Activated T-cell treated with anti-CD3 and anti-CD28 coated beads for 1 hour (primary cell): ENCODE measurements around the gene MEDAG.

Source experiments
- DNase-seq: peaks from one replicate; pipeline ENCODE4 v3.0.0-alpha.2; 2020; ENCODE audit warnings: low read depth

The MEDAG gene

DNA sequence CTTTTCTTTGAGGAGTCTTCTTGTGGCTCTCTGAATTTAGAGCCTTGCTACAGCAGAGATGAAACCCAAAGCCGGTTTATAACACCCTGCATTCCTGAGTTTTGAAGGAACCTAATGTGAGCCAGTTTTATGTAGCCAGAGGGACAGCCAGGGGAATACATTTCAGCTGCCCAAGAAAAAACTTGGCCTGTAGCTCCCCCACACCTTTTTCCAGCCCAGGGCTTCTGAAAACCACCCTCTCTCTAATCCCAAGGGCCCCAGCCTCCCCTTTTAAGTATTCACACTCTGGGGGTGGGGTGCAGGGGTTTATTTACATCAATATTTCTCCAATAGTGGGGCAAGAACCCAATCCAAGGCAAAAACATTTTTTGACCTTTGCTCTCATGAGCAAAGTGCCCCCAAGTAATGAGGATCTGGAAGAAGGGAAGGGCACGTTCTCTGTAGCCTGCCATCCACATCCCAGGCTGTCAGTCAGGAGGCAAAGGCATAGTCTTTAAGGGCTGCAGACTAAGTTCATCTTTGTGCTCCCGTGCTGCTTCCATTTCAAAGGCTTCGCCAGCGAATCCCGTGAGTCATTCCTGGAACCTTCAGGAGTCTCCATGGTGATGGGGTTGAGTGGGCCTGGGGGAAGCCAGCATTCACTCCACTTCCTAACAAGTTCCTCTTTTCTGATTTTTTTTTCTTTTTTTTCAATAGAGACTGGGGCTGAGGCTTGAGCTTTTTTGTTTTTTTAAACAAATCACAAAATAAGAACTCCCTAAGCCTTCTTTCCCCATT is 33.2 kb upstream of the MEDAG start:
- no peak for DNase-seq

GRCh38 chr13:30873499-30873898 is 32.6 kb upstream of the MEDAG start:
- DNase-seq: no peak

GRCh38 chr13:30874111-30874510 is 32.0 kb upstream of the MEDAG start:
- no peak for DNase-seq

- no peak for DNase-seq
These were observed 31.5 kb upstream of the MEDAG start for GRCh38 chr13:30874561-30874960.

GRCh38 chr13:30877335-30877734 is 28.7 kb upstream of the MEDAG start:
- DNase-seq: no peak

GRCh38 chr13:30880151-30880855 is 25.8 kb upstream of the MEDAG start:
- DNase-seq: no peak

DNA sequence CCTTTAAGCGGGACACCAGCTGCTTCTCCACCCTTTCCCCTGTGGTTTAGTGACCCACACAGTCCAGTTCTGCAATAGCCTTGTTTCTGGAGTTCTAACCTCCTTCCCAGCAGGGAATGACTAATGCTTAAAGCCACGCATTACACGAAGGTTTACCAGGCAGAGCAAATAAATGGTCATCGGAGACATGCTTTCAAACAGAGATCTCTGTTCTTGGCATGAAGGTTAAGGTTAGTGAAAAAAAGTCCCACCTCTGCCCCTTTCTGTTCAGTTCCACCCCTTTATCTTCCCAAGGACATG is 25.3 kb upstream of the MEDAG start:
- DNase-seq: no peak

GRCh38 chr13:30881191-30881651 is 24.9 kb upstream of the MEDAG start:
- DNase-seq: no peak

DNA sequence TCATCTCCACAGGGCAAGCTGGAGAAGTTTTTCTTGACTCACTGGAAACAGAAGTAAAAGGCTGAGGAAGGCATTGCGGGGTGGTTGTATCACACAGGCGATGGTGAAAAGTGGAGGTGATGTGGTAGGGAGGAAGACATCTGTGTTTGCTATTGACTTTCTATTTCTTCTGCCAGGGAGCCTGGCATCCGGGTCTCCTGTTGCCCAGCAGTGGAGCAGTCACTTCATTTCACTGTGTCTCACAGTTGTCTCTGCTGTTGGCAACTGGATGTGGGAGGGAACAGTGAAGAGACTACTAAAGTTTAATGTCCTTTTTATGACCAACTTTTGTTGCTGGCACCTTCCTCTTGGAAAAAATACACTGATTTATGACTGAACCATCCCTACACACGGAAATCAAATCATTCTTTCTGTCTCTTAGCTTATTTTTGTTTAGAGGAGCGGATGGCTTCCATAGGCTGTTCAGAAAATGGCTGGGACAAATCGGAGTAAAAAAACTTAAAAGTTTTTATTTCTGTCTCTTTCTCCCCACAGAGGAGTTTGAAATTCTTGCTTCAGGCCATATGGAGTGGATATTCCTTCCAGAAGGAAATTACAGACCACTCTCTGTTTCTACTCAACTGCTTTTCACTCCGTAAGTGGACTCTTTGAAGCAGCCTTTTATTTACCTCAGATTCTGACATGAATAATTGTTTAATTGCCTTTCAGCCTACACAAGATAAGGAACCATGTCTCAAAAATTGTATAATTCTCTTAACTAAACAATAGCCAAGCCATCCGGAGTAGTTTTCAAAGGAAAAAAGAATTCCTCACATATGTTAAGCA is 23.8 kb upstream of the MEDAG start:
- DNase-seq: no peak

- no peak for DNase-seq
These were observed 22.9 kb upstream of the MEDAG start for GRCh38 chr13:30882996-30883766.

DNA sequence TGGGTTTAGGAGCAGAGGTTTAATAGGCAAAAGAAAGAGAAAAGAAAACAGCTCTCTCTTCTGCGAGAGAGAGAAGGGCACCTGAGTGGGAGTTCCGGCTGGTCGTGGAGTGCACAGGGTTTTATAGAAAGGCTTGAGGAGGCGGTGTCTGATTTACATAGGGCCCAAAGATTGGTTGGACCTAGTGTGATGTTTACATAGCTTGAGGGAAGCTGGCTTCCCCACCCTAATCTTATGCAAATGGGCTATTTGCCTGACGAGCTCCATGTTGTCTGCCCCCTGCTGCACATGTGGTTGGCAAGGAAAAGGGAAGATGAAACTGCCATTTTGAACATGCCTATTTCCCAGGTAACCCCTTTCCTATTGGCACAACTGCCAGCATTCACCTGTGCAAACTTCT is 21.5 kb upstream of the MEDAG start:
- no peak for DNase-seq

DNA sequence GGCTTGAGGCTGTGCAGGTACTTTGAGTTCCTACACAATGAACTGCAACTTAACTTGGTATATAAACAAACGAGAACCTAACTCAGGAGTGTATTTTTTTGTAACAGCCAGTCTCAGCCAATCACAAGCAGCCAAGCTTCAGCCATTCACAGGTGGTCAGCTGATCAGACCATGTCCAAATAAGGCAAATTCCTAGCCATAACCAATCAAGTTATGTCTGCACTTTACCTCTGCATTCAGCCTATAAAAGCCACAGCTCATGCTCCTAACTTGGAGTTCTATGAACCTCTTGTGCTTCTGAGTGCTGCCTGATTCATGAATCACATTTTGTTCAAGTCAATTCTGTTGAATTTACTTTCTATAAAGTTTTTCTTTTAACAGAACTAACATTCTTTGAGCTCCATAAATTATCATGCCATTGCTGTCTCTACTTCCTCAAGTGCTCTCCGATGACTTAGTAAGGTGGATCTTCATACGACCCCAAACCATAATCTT is 16.8 kb upstream of the MEDAG start:
- no peak for DNase-seq

DNA sequence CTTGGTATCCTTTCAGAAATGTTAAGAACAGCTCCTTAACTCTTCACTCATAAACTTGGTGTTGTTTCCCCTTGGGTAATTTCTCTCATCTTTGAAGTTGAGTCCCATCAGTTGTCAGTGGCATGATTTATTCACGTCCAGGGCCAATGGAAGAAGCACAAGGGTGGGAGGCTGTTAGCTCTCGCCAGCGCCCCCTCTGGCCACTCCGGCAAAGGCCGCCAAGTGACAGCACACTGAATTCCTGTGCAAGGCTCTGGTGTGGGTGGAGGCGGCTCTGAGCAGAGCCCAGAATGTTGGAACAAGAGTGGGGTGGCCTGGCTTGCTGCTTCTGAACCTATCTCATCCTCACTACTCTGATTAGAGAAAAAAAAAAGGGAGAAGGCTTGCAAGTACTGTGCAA is 13.1 kb upstream of the MEDAG start:
- no peak for DNase-seq

DNA sequence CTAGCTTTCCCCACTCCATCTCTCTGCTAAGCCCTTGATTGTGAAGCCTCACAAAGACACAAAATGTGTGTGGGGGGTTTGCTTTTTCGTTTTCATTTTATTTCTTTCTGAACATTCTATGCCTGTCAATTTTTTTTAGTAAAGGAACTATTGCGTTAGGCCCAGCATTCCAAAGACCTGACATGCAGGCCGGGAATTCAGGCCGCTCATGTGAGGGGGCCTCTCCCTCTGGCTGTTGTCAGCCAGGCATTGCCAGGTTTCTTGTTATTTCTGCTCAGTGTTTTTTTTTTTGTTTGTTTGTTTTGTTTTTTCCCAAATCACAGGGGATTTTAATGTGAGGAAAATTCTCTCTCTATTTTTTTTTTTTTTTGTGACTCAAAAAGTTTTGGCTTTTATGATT is 10.3 kb upstream of the MEDAG start:
- no peak for DNase-seq

- no peak for DNase-seq
These were observed 8.0 kb upstream of the MEDAG start for GRCh38 chr13:30898070-30898469.

GRCh38 chr13:30898678-30899241 is 7.3 kb upstream of the MEDAG start:
- DNase-seq: no peak

DNA sequence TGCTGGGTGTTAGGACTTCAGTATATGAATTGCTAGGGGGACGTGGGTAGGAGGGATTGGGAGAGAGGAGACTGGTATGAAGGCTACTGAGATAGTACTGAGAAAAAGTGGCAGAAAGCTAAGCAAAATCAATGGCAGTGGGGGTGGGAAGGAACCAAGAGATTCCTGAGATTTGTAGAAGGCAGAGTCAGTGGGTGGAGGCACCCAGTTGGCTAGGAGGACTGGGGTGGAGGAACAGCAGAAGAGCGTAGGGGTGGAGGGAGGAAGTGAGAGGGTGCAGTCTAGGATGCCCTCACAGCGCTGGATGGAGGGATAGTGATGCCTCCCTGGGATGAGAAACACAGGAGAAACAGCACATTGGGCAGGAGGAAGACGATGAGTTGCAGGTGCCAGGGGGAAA is 5.6 kb upstream of the MEDAG start:
- no peak for DNase-seq

DNA sequence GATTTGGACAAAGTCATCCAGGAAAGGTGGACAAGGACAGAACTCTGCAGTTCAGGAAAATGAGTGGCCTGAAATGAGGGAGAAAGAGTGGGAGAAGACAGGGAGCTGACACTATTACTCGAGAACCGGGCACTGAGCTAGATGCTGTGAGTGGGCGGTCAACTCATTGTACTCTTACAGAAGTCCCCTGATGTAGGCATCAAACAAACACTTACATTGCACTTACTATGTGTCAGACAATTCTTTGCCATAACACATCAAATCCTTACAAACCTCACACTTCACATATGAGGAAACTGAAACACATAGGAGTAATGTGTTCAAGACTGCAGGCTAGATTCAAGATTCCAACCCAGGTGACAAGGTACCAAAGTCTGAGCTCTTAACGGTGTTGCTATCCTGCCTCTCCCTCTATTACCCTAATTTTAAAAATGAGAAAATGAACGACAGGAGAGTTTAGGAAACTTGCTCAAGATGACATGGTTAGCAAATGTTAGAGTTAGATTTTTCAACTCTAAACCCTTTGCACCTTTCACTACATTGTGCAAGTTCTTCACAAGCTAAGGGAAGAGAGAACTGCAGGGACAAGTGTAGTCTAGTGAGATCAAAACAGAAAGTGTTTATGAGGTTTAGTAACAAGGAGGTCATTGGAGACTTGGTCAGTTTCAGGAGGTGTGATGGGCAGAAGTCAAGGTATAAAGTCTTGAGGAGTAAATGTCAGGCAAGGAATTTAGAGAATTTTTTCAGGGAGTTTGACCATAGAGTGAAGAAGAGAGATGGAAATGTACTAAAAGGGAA is 4.9 kb upstream of the MEDAG start:
- no peak for DNase-seq

DNA sequence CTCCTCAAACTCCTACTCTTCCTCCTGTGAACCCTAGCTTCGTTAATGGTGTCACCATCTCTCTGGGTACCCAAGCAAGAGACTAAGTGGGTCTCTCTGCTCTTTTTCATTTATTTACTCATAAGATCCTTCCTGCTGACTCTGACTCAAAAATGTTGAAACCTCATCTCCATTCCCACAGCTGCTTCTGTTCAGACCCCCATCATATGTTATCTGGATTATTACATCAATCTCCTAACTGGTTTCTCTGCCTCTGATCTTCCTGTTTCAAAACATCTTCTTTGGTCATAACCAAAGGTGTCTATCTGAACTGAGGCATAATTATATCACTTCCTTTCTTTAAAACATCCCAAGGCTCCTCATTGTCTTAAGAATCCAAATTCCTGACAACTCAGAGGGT is 2.0 kb upstream of the MEDAG start:
- DNase-seq: no peak

DNA sequence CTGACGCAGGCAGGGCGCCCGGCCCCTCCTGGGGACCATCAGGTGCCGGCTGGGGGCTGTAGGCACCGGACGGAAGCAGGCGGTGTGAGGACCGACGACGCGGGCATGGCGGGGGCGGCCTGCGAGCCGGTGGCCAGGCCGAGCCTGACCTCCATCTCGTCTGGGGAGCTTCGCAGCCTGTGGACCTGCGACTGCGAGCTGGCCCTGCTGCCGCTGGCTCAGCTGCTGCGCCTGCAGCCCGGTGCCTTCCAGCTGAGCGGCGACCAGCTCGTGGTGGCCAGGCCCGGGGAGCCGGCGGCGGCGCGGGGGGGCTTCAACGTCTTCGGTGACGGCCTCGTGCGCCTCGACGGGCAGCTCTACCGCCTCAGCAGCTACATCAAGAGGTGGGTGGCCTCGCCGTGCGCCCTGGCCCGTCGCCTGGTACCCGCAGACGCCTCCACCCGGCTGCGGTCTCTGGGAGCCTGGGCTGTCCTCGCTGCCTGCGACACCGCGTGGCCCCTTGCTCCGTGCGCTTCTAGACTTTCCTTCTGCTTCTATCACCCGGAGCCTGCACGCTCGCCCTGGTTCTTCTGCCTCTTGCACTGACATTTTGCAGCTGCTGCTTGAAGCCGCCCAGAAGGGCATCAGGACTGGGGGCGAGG is 460 bp downstream of the MEDAG start:
- no peak for DNase-seq
